ENCODE results near the gene CTIF. TPM values are rescaled to one million over a fixed set of nuclear protein-coding genes. Genes with fewer than 3 reads are reported as not detected.

CTIF gene
- polyA plus RNA-seq, 1 of the 3 experiments (the other 2 are of a cell fraction) = 47.2 TPM

- WGBS (ENCODE audit: low lambda C conversion rate) = 84% methylated on average over 8 of the region's 8 CpGs
- ChIA-PET POLR2A (no interaction called here), CTCF (no interaction called here)
- H3F3A ChIP-seq (replicated peaks; ENCODE audit: insufficient read depth) = peaks cover 12% of the 10 kb centered on the region
- DNase-seq = no peak
- H3K4me3 ChIP-seq (ENCODE audit: low read depth in 2 of 2, low read length in 1 of 2) = no peak overlapping the region
- peaks cover 2 to 21% of the 10 kb centered on the region in 2 experiments for H3K36me3 ChIP-seq (replicated peaks in 1 of 2; ENCODE audit: control insufficient read depth in 1 of 2, insufficient read depth in 2 of 2, low read length in 1 of 2)
- H3K4me2 ChIP-seq = no peak overlapping the region
- no peak overlapping the region for H2AFZ ChIP-seq (ENCODE audit: low read depth)
- peaks cover 44% of the 10 kb centered on the region for H3K79me2 ChIP-seq (ENCODE audit: insufficient read depth)
- peaks cover 9 to 24% of the 10 kb centered on the region in 2 experiments; a peak in 2 of 4 replicates for H3K4me1 ChIP-seq (ENCODE audit: control insufficient read depth in 1 of 2, insufficient read depth in 2 of 2, low read depth in 1 of 2, low read length in 1 of 2)
- 0 out of 2 replicates have a peak, but pooled peaks cover 5% of the 10 kb centered on the region for H3K9me3 ChIP-seq
- peak overlapping the region in 1 of 2 experiments; percentile 43; a peak in 2 of 4 replicates for H3K27ac ChIP-seq (ENCODE audit: low read depth in 2 of 2, low read length in 1 of 2)
- peaks cover 8% of the 10 kb centered on the region; the same call in 1 of the 2 replicates for H4K20me1 ChIP-seq (ENCODE audit: insufficient read depth)
- H3K9me2 ChIP-seq = no peaks in the 10 kb centered on the region
- H3K27me3 ChIP-seq (ENCODE audit: insufficient read depth) = no peaks in the 10 kb centered on the region
- TF ChIP-seq RCOR1 (IDR thresholded peaks at IDR 0.05; ENCODE audit: low read length) (no peak), USF2 (IDR thresholded peaks at IDR 0.05; ENCODE audit: borderline replicate concordance, low read depth, low read length) (no peak), POLR2AphosphoS5 (IDR thresholded peaks at IDR 0.05; ENCODE audit: low read depth, low read length) (no peak), SIN3A (IDR thresholded peaks at IDR 0.05; ENCODE audit: borderline replicate concordance, low read depth, low read length) (no peak), CTCF (IDR thresholded peaks at IDR 0.05) (no peak), TEAD4 (IDR thresholded peaks at IDR 0.05; ENCODE audit: borderline replicate concordance, insufficient read depth) (no peak), FOXM1 (IDR thresholded peaks at IDR 0.05; ENCODE audit: low read depth) (no peak), NRF1 (IDR thresholded peaks at IDR 0.05; ENCODE audit: low read depth, low read length) (no peak), REST (IDR thresholded peaks at IDR 0.05; ENCODE audit: low read depth, low read length) (no peak), FOXJ3 (CRISPR knock-in tag; IDR thresholded peaks at IDR 0.05) (no peak), ZBTB33 (IDR thresholded peaks at IDR 0.05; ENCODE audit: borderline replicate concordance, low read depth) (no peak), MXI1 (IDR thresholded peaks at IDR 0.05; ENCODE audit: low read depth, low read length) (no peak), YY1 (IDR thresholded peaks at IDR 0.05; ENCODE audit: low read depth) (no peak), PBX3 (IDR thresholded peaks at IDR 0.05) (no peak)
- H3K9ac ChIP-seq = no peak overlapping the region
Measured at GRCh38 chr18:48729404-48729803, 190.6 kb downstream of the CTIF start.

Measured in SK-N-SH (cell line).